Endodermal cell (in vitro differentiated cells): ENCODE results near the gene MAN2B1. TPM values are rescaled to one million over a fixed set of nuclear protein-coding genes. Genes with fewer than 3 reads are reported as not detected.

ENCODE experiments used
- DNase-seq: peaks from one replicate; pipeline ENCODE4 v3.0.0-alpha.2; 2017
- H3K27ac ChIP-seq: 2 replicates; pipeline ENCODE4 v1.5.1; 2013; ENCODE audit warnings: mild to moderate bottlenecking, low read depth, low read length, moderate library complexity
- H3K27me3 ChIP-seq: 2 replicates; pipeline ENCODE4 v1.6.1; 2013; ENCODE audit warnings: mild to moderate bottlenecking, low read length, moderate library complexity; ENCODE audit not compliant: insufficient read depth, control insufficient read depth, poor library complexity, severe bottlenecking
- H3K36me3 ChIP-seq: 2 replicates; pipeline ENCODE4 v1.7.0; 2013; ENCODE audit warnings: mild to moderate bottlenecking, low read length, moderate library complexity; ENCODE audit not compliant: control insufficient read depth, insufficient read depth
- H3K4me1 ChIP-seq: one replicate; pipeline ENCODE4 v1.7.0; 2013; ENCODE audit warnings: low read length; ENCODE audit not compliant: control insufficient read depth, insufficient read depth
- H3K4me3 ChIP-seq: 2 replicates; pipeline ENCODE4 v1.5.1; 2013; ENCODE audit warnings: mild to moderate bottlenecking, low read length, moderate library complexity
- H3K9ac ChIP-seq: 2 replicates; pipeline ENCODE4 v1.6.1; 2013; ENCODE audit warnings: mild to moderate bottlenecking, low read length, moderate library complexity; ENCODE audit not compliant: poor library complexity, severe bottlenecking; ENCODE audit errors: extremely low read depth
- H3K9me3 ChIP-seq: 2 replicates; pipeline ENCODE4 v1.6.1; 2013; ENCODE audit warnings: mild to moderate bottlenecking, low read length, moderate library complexity; ENCODE audit not compliant: control insufficient read depth
- H3K27ac Mint-ChIP-seq: 2 replicates; pipeline ENCODE4 v1.8.0; 2020; ENCODE audit warnings: mixed read lengths
- H3K27me3 Mint-ChIP-seq: 2 replicates; pipeline ENCODE4 v1.8.0; 2021; ENCODE audit warnings: mild to moderate bottlenecking, mixed read lengths; ENCODE audit not compliant: insufficient read depth
- H3K36me3 Mint-ChIP-seq: 2 replicates; pipeline ENCODE4 v1.8.0; 2020; ENCODE audit warnings: low read depth, mixed read lengths
- H3K4me1 Mint-ChIP-seq: 2 replicates; pipeline ENCODE4 v1.8.0; 2020; ENCODE audit warnings: mixed read lengths
- H3K4me3 Mint-ChIP-seq: 2 replicates; pipeline ENCODE4 v1.8.0; 2020; ENCODE audit warnings: mild to moderate bottlenecking, moderate library complexity, mixed read lengths
- H3K9me3 Mint-ChIP-seq: 2 replicates; pipeline ENCODE4 v1.8.0; 2020; ENCODE audit warnings: mild to moderate bottlenecking, mixed read lengths
- WGBS, 2 experiments: methylation state at CpG; one replicate each; pipeline versions ENCODE4 v1.1.5 to v1.1.7; 2013; ENCODE audit warnings: missing lambda C conversion rate in 2 of 2, mixed read lengths in 1 of 2; ENCODE audit not compliant: insufficient coverage in 1 of 2, insufficient read length in 1 of 2; 5-methylcytosine and 5-hydroxymethylcytosine counted together
- total RNA-seq, 2 donors: library from RNA; stranded (reverse); fragmentation: NEBNext Ultra II Directional in 1 of 2; extraction: Animal tissue kit (Norgen Biotek cat#: 25700) in 1 of 2; gene quantifications; 2 replicates in 1 of 2; 3 replicates in 1 of 2; pipeline ENCODE4 v1.2.1, GENCODE V29; 2021
- TF ChIP-seq, protein P1 (sequence below): fragments of 200-600 bp; sonication (generic); conservative IDR thresholded peaks from 2 replicates; pipeline ENCODE4 v1.5.0; 2021; ENCODE audit warnings: antibody characterized with exemption, mild to moderate bottlenecking

MAN2B1 gene
- total RNA-seq, 2 donors from 2014 or later: 101 to 113 TPM

DNA sequence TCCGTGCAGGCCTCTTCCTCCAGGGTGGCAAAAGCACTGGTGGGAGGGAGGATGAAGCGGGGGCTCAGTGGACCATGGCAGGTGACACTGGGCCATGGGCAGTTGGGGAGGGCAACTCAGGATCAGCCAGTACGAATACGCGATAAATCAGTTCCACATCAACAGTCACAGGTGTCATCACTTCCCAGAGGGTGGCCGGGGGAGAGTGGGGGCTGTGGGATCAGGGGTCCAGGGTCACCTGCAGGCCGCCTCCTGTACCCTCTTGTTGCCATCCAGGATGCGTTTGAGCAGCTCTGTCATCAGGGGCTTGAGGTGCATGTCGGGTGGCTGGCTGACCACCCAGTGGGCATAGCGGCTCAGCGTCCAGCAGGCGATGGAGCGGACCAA is 39.8 kb upstream of the MAN2B1 start:
- peaks cover 2% of the 10 kb centered on the region for H3K4me1 Mint-ChIP-seq
- H3K27me3 Mint-ChIP-seq: no peaks in the 10 kb centered on the region
- Histone ChIP-seq H3K4me1 (no peaks in the 10 kb centered on the region), H3K4me3 (no peak overlapping the region), H3K27ac (no peak overlapping the region), H3K27me3 (no peaks in the 10 kb centered on the region), H3K9me3 (no peaks in the 10 kb centered on the region), H3K36me3 (peaks cover 88% of the 10 kb centered on the region), H3K9ac (no peak overlapping the region)
- no peak overlapping the region for H3K4me3 Mint-ChIP-seq
- TF ChIP-seq, protein P1, sequence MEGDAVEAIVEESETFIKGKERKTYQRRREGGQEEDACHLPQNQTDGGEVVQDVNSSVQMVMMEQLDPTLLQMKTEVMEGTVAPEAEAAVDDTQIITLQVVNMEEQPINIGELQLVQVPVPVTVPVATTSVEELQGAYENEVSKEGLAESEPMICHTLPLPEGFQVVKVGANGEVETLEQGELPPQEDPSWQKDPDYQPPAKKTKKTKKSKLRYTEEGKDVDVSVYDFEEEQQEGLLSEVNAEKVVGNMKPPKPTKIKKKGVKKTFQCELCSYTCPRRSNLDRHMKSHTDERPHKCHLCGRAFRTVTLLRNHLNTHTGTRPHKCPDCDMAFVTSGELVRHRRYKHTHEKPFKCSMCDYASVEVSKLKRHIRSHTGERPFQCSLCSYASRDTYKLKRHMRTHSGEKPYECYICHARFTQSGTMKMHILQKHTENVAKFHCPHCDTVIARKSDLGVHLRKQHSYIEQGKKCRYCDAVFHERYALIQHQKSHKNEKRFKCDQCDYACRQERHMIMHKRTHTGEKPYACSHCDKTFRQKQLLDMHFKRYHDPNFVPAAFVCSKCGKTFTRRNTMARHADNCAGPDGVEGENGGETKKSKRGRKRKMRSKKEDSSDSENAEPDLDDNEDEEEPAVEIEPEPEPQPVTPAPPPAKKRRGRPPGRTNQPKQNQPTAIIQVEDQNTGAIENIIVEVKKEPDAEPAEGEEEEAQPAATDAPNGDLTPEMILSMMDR: no peak
- peaks cover 76% of the 10 kb centered on the region for H3K36me3 Mint-ChIP-seq
- H3K27ac Mint-ChIP-seq: no peak overlapping the region
- WGBS, 2 experiments: 96% methylated on average over 12 to 13 of the region's 13 CpGs
- DNase-seq: no peak
- no peaks in the 10 kb centered on the region for H3K9me3 Mint-ChIP-seq

DNA sequence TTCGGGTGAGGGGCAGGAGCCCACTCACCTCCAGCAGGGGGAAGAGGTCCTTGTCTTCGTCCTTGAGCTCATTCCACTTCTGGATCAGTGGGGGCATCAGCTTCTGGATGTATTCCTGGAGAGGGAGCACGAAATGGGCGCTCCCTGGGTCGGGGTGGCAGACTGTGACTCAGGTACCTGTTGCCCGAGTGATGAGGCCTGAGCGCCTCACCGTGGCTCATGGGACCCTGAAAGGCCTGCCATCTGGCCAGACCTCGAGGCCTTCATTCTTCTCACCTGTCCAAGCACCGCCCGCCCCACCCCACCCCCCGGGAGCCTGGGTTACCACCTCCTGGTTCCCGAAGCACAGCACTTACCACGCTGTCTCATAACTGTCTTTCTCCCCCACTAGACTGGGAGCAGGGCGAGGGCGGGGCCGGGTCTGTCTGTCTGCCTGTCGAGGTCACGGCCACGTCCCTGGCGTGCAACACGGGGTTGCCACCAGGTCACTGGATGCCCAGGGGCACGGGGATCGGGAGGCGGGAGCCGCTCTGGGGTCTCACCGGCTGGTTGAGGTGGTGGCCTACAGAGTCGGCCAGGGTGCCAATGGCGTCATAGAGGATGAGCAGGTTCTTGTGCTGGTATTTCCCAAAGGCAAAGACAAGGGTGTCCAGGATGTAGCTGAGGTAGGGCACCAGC is 39.3 kb upstream of the MAN2B1 start:
- TF ChIP-seq, protein P1: no peak
- Mint-ChIP-seq H3K27ac (no peak overlapping the region), H3K4me1 (peaks cover 2% of the 10 kb centered on the region), H3K4me3 (no peak overlapping the region), H3K27me3 (no peaks in the 10 kb centered on the region), H3K36me3 (peaks cover 76% of the 10 kb centered on the region), H3K9me3 (no peaks in the 10 kb centered on the region)
- 92 to 94% methylated on average over 21 to 29 of the region's 29 CpGs for WGBS, 2 experiments
- H3K9me3 ChIP-seq: no peaks in the 10 kb centered on the region
- no peak for DNase-seq
- no peak overlapping the region for H3K27ac ChIP-seq
- H3K9ac ChIP-seq: no peak overlapping the region
- H3K4me3 ChIP-seq: no peak overlapping the region
- H3K27me3 ChIP-seq: no peaks in the 10 kb centered on the region
- H3K36me3 ChIP-seq: peaks cover 88% of the 10 kb centered on the region
- no peaks in the 10 kb centered on the region for H3K4me1 ChIP-seq

DNA sequence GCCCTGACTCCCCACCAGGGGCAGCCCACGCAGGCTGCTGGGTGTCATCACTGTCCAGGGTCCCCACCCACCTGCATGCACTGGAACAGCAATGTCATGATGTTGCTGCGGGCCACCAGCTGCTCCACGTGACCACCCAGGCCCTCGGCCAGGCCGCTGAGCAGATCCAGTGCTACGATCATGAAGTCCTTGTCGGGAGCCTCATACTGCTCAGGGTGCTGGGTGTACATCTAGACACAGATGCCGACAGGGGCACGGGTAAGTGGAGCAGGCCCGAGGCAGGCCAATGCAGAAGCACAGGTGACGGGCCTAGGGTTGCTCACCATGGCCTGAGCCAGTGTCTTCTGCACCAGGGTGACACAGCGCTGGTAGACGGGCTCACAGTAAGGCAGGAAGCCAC is 38.6 kb upstream of the MAN2B1 start:
- Histone ChIP-seq H3K27ac (no peak overlapping the region), H3K9ac (no peak overlapping the region), H3K9me3 (no peaks in the 10 kb centered on the region), H3K36me3 (peaks cover 86% of the 10 kb centered on the region), H3K4me3 (no peak overlapping the region), H3K27me3 (no peaks in the 10 kb centered on the region), H3K4me1 (no peaks in the 10 kb centered on the region)
- Mint-ChIP-seq H3K4me1 (peaks cover 2% of the 10 kb centered on the region), H3K36me3 (peaks cover 72% of the 10 kb centered on the region), H3K4me3 (no peak overlapping the region), H3K27ac (no peak overlapping the region), H3K27me3 (no peaks in the 10 kb centered on the region), H3K9me3 (no peaks in the 10 kb centered on the region)
- TF ChIP-seq, protein P1: no peak
- WGBS, 2 experiments: 96 to 99% methylated on average over 10 to 13 of the region's 13 CpGs
- no peak for DNase-seq
